MCF 10A (cell line): ENCODE data around the gene INPP5K. TPM values are rescaled to one million over a fixed set of nuclear protein-coding genes. Genes with fewer than 3 reads are reported as not detected.
A peak's percentile ranks its signal among the peaks of the same experiment; 100 is the strongest.
"Not testable (repeated sequence)": the region's sequence is repeated elsewhere in the genome, so short reads cannot be mapped to it uniquely, and the experiment has no call there.

Source experiments
- BruUV-seq: library from RNA; stranded (reverse); fragments of 400-500 nt; replicated peaks from 2 replicates; lab custom pipeline; 2021; lab: Mats Ljungman, UMichigan
- CTCF ChIA-PET: fragments of 300-600 bp; sonication (Branson Sonifier 250); formaldehyde crosslinking; extraction: SDS; loops from one replicate; lab custom pipeline; 2021; ENCODE audit warnings: antibody characterized with exemption, inconsistent platforms; lab: Yijun Ruan, JAX
- POLR2A ChIA-PET: fragments of 300-600, 350-650 bp; sonication (Branson Sonifier 250); formaldehyde crosslinking; extraction: SDS; loops from one replicate; lab custom pipeline; 2020; ENCODE audit warnings: antibody characterized with exemption, inconsistent platforms; lab: Yijun Ruan, JAX
- DNase-seq: peaks from one replicate; pipeline ENCODE4 v3.0.0-alpha.2; 2018; ENCODE audit not compliant: unreplicated experiment
- H3K27ac Mint-ChIP-seq: one replicate; pipeline ENCODE4 v1.8.0; 2022; ENCODE audit warnings: mild to moderate bottlenecking, low read depth, mixed read lengths; ENCODE audit not compliant: unreplicated experiment
- H3K27me3 Mint-ChIP-seq: one replicate; pipeline ENCODE4 v1.8.0; 2022; ENCODE audit warnings: mixed read lengths; ENCODE audit not compliant: insufficient read depth, unreplicated experiment
- H3K36me3 Mint-ChIP-seq: one replicate; pipeline ENCODE4 v1.8.0; 2022; ENCODE audit warnings: mild to moderate bottlenecking, moderate library complexity, mixed read lengths; ENCODE audit not compliant: insufficient read depth, unreplicated experiment
- H3K4me1 Mint-ChIP-seq: one replicate; pipeline ENCODE4 v1.8.0; 2022; ENCODE audit warnings: mixed read lengths; ENCODE audit not compliant: insufficient read depth, unreplicated experiment
- H3K4me3 Mint-ChIP-seq: one replicate; pipeline ENCODE4 v1.8.0; 2022; ENCODE audit warnings: mild to moderate bottlenecking, moderate library complexity, mixed read lengths; ENCODE audit not compliant: unreplicated experiment
- H3K9me3 Mint-ChIP-seq: one replicate; pipeline ENCODE4 v1.8.0; 2022; ENCODE audit warnings: mixed read lengths; ENCODE audit not compliant: unreplicated experiment
- intact Hi-C: fragments of 100-400 bp; cut with micrococcal nuclease; formaldehyde crosslinking; loops from 2 replicates; pipeline ENCODE4 v1.14.1; 2022
- total RNA-seq: library from RNA; stranded (reverse); gene quantifications from 2 replicates; pipeline ENCODE4 v1.2.3, GENCODE V29; 2022
- TF ChIP-seq, protein P1 (sequence below): fragments of 200-600 bp; IDR thresholded peaks from one replicate; pipeline ENCODE4 v1.8.0; 2022; ENCODE audit warnings: antibody characterized with exemption, mild to moderate bottlenecking; ENCODE audit not compliant: unreplicated experiment

Gene INPP5K
- total RNA-seq, 1 experiment from 2014 or later = 28.9 TPM

DNA sequence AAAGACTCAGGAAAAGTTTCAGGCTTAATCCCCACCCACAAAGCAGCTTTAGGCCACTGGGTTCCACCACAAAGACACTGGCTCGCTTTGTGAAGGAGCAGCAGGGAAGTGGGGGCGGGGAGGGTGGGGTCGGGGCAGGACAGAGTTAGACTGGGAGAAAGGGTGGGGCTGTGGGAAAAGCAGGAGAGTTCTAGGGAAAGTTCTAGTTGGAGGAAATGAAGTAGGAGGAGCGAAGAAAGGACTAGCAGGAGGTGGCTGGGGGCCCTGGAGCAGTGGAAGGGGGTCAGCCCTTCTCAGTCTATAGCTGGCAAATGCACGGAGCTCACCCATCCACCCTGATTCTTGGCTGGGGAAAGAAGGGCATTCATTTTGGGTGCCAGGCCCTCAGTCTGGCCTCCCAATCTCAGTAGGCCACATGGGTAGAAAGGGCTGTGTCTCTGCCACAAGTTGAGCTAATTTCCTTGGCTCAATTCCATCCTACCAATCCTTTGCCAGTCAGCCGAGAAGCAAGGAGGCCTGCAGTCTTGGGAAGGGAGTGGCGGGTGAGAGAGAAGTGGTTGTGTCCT lies 4.6 kb downstream of the INPP5K start:
- Mint-ChIP-seq H3K4me1 (peaks cover 28% of the 10 kb centered on the region), H3K9me3 (no peaks in the 10 kb centered on the region), H3K36me3 (peaks cover 52% of the 10 kb centered on the region), H3K27ac (peak overlapping the region; percentile 89), H3K27me3 (no peaks in the 10 kb centered on the region), H3K4me3 (peak overlapping the region; percentile 47)
- ChIA-PET POLR2A (interaction anchor here (0.5 to 3.2 kb wide), 18 partner anchors 14 to 162 kb away, joined by 3 to 17 read pairs (median 4); partner anchors contain the start of genes CRK, MYO1C and YWHAE), CTCF (interaction anchor here (0.5 to 3.6 kb wide), 7 partner anchors 15 to 252 kb away, joined by 3 to 23 read pairs (median 4); no protein-coding TSS in a partner anchor)
- intact Hi-C loops = no loop called here
- TF ChIP-seq, protein P1, sequence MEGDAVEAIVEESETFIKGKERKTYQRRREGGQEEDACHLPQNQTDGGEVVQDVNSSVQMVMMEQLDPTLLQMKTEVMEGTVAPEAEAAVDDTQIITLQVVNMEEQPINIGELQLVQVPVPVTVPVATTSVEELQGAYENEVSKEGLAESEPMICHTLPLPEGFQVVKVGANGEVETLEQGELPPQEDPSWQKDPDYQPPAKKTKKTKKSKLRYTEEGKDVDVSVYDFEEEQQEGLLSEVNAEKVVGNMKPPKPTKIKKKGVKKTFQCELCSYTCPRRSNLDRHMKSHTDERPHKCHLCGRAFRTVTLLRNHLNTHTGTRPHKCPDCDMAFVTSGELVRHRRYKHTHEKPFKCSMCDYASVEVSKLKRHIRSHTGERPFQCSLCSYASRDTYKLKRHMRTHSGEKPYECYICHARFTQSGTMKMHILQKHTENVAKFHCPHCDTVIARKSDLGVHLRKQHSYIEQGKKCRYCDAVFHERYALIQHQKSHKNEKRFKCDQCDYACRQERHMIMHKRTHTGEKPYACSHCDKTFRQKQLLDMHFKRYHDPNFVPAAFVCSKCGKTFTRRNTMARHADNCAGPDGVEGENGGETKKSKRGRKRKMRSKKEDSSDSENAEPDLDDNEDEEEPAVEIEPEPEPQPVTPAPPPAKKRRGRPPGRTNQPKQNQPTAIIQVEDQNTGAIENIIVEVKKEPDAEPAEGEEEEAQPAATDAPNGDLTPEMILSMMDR = no peak
- no TSS peak for BruUV-seq
- peak; percentile 82 for DNase-seq

DNA sequence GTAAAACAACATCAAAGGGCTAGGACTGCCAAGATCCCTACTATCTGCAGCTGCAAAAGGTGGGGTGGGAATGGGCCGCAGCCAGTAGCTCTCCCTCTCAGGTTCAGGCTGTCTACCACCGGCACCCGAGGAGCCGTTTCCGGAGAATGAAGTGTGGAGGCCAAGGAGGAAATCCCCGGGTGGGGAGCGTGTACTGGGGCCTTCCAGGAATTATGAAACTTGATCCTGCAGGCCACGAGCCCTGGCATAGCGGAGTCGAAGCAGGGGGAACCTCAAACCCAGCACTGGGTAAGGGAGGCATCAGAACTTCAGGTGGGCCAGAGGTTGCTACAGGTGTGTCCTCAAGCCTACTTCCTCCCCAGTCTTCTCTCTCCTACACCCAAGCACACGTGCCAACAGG lies 5.1 kb downstream of the INPP5K start:
- TF ChIP-seq, protein P1 = no peak
- Mint-ChIP-seq H3K9me3 (no peaks in the 10 kb centered on the region), H3K27me3 (no peaks in the 10 kb centered on the region), H3K4me3 (peak overlapping the region; percentile 47), H3K27ac (peak overlapping the region; percentile 89), H3K36me3 (peaks cover 47% of the 10 kb centered on the region), H3K4me1 (peaks cover 28% of the 10 kb centered on the region)
- peak; percentile 56 for DNase-seq
- CTCF ChIA-PET = interaction anchor here (0.8 to 3.6 kb wide), 2 partner anchors 131 to 145 kb away, joined by 3 to 23 read pairs; no protein-coding TSS in a partner anchor
- no TSS peak for BruUV-seq
- intact Hi-C loops = no loop called here
- POLR2A ChIA-PET = interaction anchor here (0.7 to 3.2 kb wide), 8 partner anchors 13 to 160 kb away, joined by 3 to 17 read pairs (median 6); partner anchors contain the start of genes CRK and YWHAE

DNA sequence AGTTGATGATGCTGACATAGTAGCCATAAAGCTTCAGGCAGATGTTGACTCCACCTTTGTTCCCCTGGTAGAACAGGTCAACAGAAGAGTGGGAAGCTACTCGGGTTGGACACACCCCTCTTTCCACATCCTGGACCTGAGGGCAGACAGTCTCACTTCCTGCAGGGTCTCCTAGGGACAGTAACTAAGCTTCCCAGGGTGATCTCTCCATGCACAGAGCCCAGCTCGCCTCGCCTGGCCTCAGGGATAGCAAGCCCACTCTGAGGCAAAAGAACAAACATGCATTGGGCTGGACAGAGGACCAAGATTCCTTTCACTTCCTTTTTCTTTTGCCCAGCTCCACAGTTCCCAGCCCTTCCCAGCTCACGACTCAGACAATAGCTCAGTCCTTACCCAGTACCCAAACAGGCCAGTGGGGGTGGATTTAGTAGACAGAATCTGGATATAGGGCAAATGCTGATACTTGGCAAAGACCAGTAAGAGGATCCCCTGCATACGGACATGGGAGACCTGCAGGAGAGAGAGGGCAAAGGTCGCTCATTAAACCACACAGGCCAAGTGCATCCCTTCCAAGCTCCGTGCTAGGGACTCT lies 7.0 kb downstream of the INPP5K start:
- Mint-ChIP-seq H3K4me1 (peaks cover 23% of the 10 kb centered on the region), H3K4me3 (no peak overlapping the region), H3K9me3 (no peaks in the 10 kb centered on the region), H3K27me3 (no peaks in the 10 kb centered on the region), H3K27ac (no peak overlapping the region), H3K36me3 (peaks cover 47% of the 10 kb centered on the region)
- ChIA-PET CTCF (interaction anchor here (0.7 to 1.0 kb wide), 2 partner anchors 53 to 117 kb away, joined by 3 read pairs; no protein-coding TSS in a partner anchor), POLR2A (interaction anchor here (0.6 to 0.8 kb wide), 2 partner anchors 11 to 51 kb away, joined by 3 read pairs; no protein-coding TSS in a partner anchor)
- BruUV-seq = no TSS peak
- TF ChIP-seq, protein P1 = no peak
- no peak for DNase-seq
- intact Hi-C loops = no loop called here

DNA sequence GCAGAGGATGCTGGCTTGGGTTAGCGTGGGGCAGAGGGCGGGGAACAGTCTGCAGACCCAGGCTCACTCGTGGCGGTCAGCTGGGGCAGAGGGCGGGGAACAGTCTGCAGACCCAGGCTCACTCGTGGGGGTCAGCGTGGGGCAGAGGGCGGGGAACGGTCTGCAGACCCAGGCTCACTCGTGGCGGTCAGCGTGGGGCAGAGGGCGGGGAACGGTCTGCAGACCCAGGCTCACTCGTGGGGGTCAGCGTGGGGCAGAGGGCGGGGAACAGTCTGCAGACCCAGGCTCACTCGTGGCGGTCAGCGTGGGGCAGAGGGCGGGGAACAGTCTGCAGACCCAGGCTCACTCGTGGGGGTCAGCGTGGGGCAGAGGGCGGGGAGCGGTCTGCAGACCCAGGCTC lies 7.7 kb downstream of the INPP5K start:
- CTCF ChIA-PET, H3K9me3 Mint-ChIP-seq, H3K27ac Mint-ChIP-seq, intact Hi-C loops, DNase-seq, H3K4me3 Mint-ChIP-seq, POLR2A ChIA-PET, BruUV-seq, H3K27me3 Mint-ChIP-seq: not testable (repeated sequence)
- peaks cover 23% of the 10 kb centered on the region for H3K4me1 Mint-ChIP-seq
- peaks cover 41% of the 10 kb centered on the region for H3K36me3 Mint-ChIP-seq
